HCT116 (cell line): ENCODE data around the gene GON4L.

Experiments used
- EGR1 ChIP-seq: IDR thresholded peaks from 2 replicates; pipeline ENCODE4 v1.6.1; 2012; ENCODE audit warnings: low read depth
- EZH2 ChIP-seq: fragments of 200-600 bp; sonication (generic); IDR thresholded peaks from 2 replicates; pipeline ENCODE4 v1.6.1; 2017; ENCODE audit warnings: antibody characterized with exemption, mixed run types
- EZH2phosphoT487 ChIP-seq: fragments of 200-600 bp; IDR thresholded peaks from 2 replicates; pipeline ENCODE4 v1.6.1; 2018; ENCODE audit warnings: antibody characterized with exemption, borderline replicate concordance
- JUND ChIP-seq: IDR thresholded peaks from 2 replicates; pipeline ENCODE4 v1.6.1; 2012
- REST ChIP-seq: IDR thresholded peaks from 2 replicates; pipeline ENCODE4 v1.6.1; 2012; ENCODE audit warnings: low read depth
- YY1 ChIP-seq: IDR thresholded peaks from 2 replicates; pipeline ENCODE4 v1.6.1; 2011; ENCODE audit warnings: low read length, low read depth, moderate library complexity, mild to moderate bottlenecking; ENCODE audit not compliant: insufficient replicate concordance; ENCODE audit errors: extremely low read depth
- TF ChIP-seq, protein P1 (sequence below), 3 experiments: fragments of 200-600 bp in 1 of 3; sonication (generic) in 1 of 3; IDR thresholded peaks in 2 of 3; conservative IDR thresholded peaks in 1 of 3; 2 replicates each; pipeline ENCODE4 v1.5.1; 2012 to 2017; ENCODE audit warnings: low read depth in 2 of 3, low read length in 2 of 3, antibody characterized with exemption in 1 of 3, borderline replicate concordance in 1 of 3, control low read depth in 1 of 3, mild to moderate bottlenecking in 1 of 3, mixed read lengths in 1 of 3, mixed run types in 1 of 3, moderate library complexity in 1 of 3; ENCODE audit not compliant: insufficient read depth in 1 of 3
- TF ChIP-seq, protein P2 (sequence below): IDR thresholded peaks from 2 replicates; pipeline ENCODE4 v1.6.1; 2011; ENCODE audit warnings: mild to moderate bottlenecking, low read length, moderate library complexity; ENCODE audit not compliant: insufficient replicate concordance; ENCODE audit errors: extremely low read depth

DNA sequence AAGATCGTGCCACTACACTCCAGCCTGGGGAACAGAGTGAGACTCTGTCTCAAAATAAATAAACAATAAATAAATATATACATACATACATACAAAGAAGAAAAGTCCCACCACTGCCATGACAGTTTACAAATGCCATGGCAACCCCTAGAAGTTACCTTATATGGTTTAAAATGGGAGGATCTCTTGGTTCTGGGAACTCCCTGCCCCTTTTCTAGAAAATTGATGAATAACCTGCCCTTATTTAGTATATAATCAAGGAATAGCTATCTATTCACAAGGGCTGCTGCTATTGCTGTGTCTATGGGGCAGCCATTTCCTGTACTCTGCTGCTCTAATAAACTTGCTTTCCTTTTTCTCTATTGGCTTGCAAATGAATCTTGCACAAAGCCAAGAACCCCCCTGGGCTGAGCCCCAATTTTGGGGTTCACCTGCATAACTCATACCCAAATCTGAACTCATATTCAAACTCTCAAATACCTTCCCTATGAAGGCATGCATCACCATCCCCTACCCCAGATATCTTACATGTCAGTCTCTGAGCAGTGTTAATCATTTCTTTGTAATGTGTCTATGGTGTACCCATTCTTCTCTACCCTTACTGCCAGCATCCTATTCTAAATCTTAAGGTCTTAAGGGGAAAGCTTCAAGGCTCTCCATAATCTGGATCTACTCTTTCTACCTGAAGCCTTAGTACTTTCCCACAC, 9.0 kb downstream of the GON4L start:
- TF ChIP-seq, protein P1, sequence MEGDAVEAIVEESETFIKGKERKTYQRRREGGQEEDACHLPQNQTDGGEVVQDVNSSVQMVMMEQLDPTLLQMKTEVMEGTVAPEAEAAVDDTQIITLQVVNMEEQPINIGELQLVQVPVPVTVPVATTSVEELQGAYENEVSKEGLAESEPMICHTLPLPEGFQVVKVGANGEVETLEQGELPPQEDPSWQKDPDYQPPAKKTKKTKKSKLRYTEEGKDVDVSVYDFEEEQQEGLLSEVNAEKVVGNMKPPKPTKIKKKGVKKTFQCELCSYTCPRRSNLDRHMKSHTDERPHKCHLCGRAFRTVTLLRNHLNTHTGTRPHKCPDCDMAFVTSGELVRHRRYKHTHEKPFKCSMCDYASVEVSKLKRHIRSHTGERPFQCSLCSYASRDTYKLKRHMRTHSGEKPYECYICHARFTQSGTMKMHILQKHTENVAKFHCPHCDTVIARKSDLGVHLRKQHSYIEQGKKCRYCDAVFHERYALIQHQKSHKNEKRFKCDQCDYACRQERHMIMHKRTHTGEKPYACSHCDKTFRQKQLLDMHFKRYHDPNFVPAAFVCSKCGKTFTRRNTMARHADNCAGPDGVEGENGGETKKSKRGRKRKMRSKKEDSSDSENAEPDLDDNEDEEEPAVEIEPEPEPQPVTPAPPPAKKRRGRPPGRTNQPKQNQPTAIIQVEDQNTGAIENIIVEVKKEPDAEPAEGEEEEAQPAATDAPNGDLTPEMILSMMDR (IDR thresholded peaks at IDR 0.05 in 2 of 3, conservative IDR thresholded peaks at IDR 0.05 in 1 of 3; ENCODE audit: borderline replicate concordance in 1 of 3, insufficient read depth in 1 of 3, low read depth in 2 of 3, low read length in 2 of 3) = no peak
- no peak for TF ChIP-seq EGR1
- TF ChIP-seq, protein P2, sequence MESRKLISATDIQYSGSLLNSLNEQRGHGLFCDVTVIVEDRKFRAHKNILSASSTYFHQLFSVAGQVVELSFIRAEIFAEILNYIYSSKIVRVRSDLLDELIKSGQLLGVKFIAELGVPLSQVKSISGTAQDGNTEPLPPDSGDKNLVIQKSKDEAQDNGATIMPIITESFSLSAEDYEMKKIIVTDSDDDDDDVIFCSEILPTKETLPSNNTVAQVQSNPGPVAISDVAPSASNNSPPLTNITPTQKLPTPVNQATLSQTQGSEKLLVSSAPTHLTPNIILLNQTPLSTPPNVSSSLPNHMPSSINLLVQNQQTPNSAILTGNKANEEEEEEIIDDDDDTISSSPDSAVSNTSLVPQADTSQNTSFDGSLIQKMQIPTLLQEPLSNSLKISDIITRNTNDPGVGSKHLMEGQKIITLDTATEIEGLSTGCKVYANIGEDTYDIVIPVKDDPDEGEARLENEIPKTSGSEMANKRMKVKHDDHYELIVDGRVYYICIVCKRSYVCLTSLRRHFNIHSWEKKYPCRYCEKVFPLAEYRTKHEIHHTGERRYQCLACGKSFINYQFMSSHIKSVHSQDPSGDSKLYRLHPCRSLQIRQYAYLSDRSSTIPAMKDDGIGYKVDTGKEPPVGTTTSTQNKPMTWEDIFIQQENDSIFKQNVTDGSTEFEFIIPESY = no peak
- TF ChIP-seq REST = no peak
- TF ChIP-seq JUND = no peak
- no peak for TF ChIP-seq YY1
- no peak for TF ChIP-seq EZH2
- TF ChIP-seq EZH2phosphoT487 = no peak
